MCF 10A (cell line): Measurements from ENCODE around the gene NRG3. TPM values are rescaled to one million over a fixed set of nuclear protein-coding genes. Genes with fewer than 3 reads are reported as not detected.

Experiments used
- BruUV-seq: library from RNA; stranded (reverse); fragments of 400-500 nt; replicated peaks from 2 replicates; lab custom pipeline; 2021; lab: Mats Ljungman, UMichigan
- CTCF ChIA-PET: fragments of 300-600 bp; sonication (Branson Sonifier 250); formaldehyde crosslinking; extraction: SDS; loops from one replicate; lab custom pipeline; 2021; ENCODE audit warnings: antibody characterized with exemption, inconsistent platforms; lab: Yijun Ruan, JAX
- POLR2A ChIA-PET: fragments of 300-600, 350-650 bp; sonication (Branson Sonifier 250); formaldehyde crosslinking; extraction: SDS; loops from one replicate; lab custom pipeline; 2020; ENCODE audit warnings: antibody characterized with exemption, inconsistent platforms; lab: Yijun Ruan, JAX
- DNase-seq: peaks from one replicate; pipeline ENCODE4 v3.0.0-alpha.2; 2018; ENCODE audit not compliant: unreplicated experiment
- H3K27ac Mint-ChIP-seq: one replicate; pipeline ENCODE4 v1.8.0; 2022; ENCODE audit warnings: mild to moderate bottlenecking, low read depth, mixed read lengths; ENCODE audit not compliant: unreplicated experiment
- H3K27me3 Mint-ChIP-seq: one replicate; pipeline ENCODE4 v1.8.0; 2022; ENCODE audit warnings: mixed read lengths; ENCODE audit not compliant: insufficient read depth, unreplicated experiment
- H3K36me3 Mint-ChIP-seq: one replicate; pipeline ENCODE4 v1.8.0; 2022; ENCODE audit warnings: mild to moderate bottlenecking, moderate library complexity, mixed read lengths; ENCODE audit not compliant: insufficient read depth, unreplicated experiment
- H3K4me1 Mint-ChIP-seq: one replicate; pipeline ENCODE4 v1.8.0; 2022; ENCODE audit warnings: mixed read lengths; ENCODE audit not compliant: insufficient read depth, unreplicated experiment
- H3K4me3 Mint-ChIP-seq: one replicate; pipeline ENCODE4 v1.8.0; 2022; ENCODE audit warnings: mild to moderate bottlenecking, moderate library complexity, mixed read lengths; ENCODE audit not compliant: unreplicated experiment
- H3K9me3 Mint-ChIP-seq: one replicate; pipeline ENCODE4 v1.8.0; 2022; ENCODE audit warnings: mixed read lengths; ENCODE audit not compliant: unreplicated experiment
- intact Hi-C: fragments of 100-400 bp; cut with micrococcal nuclease; formaldehyde crosslinking; loops from 2 replicates; pipeline ENCODE4 v1.14.1; 2022
- total RNA-seq: library from RNA; stranded (reverse); gene quantifications from 2 replicates; pipeline ENCODE4 v1.2.3, GENCODE V29; 2022
- TF ChIP-seq, protein P1 (sequence below): fragments of 200-600 bp; IDR thresholded peaks from one replicate; pipeline ENCODE4 v1.8.0; 2022; ENCODE audit warnings: antibody characterized with exemption, mild to moderate bottlenecking; ENCODE audit not compliant: unreplicated experiment

The NRG3 gene
- total RNA-seq, 1 experiment from 2014 or later: not detected

- intact Hi-C loops: no loop called here
- ChIA-PET POLR2A (no interaction called here), CTCF (interaction anchor here (0.5 to 0.7 kb wide), 3 partner anchors 67 to 908 kb away, joined by 3 to 4 read pairs (median 4); no protein-coding TSS in a partner anchor)
- Mint-ChIP-seq H3K36me3 (no peaks in the 10 kb centered on the region), H3K4me3 (no peak overlapping the region), H3K9me3 (no peaks in the 10 kb centered on the region), H3K27me3 (no peaks in the 10 kb centered on the region), H3K4me1 (peaks cover 6% of the 10 kb centered on the region), H3K27ac (no peak overlapping the region)
- BruUV-seq: no TSS peak
- no peak for DNase-seq
- TF ChIP-seq, protein P1, sequence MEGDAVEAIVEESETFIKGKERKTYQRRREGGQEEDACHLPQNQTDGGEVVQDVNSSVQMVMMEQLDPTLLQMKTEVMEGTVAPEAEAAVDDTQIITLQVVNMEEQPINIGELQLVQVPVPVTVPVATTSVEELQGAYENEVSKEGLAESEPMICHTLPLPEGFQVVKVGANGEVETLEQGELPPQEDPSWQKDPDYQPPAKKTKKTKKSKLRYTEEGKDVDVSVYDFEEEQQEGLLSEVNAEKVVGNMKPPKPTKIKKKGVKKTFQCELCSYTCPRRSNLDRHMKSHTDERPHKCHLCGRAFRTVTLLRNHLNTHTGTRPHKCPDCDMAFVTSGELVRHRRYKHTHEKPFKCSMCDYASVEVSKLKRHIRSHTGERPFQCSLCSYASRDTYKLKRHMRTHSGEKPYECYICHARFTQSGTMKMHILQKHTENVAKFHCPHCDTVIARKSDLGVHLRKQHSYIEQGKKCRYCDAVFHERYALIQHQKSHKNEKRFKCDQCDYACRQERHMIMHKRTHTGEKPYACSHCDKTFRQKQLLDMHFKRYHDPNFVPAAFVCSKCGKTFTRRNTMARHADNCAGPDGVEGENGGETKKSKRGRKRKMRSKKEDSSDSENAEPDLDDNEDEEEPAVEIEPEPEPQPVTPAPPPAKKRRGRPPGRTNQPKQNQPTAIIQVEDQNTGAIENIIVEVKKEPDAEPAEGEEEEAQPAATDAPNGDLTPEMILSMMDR: no peak
These were observed 1086.9 kb downstream of the NRG3 start for GRCh38 chr10:82961864-82962263.

- CTCF ChIA-PET: interaction anchor here (0.6 to 0.9 kb wide), 3 partner anchors 121 to 1290 kb away, joined by 3 read pairs; no protein-coding TSS in a partner anchor
- H3K36me3 Mint-ChIP-seq: no peaks in the 10 kb centered on the region
- TF ChIP-seq, protein P1: no peak
- H3K27ac Mint-ChIP-seq: no peak overlapping the region
- no peaks in the 10 kb centered on the region for H3K27me3 Mint-ChIP-seq
- H3K9me3 Mint-ChIP-seq: no peaks in the 10 kb centered on the region
- DNase-seq: no peak
- no peak overlapping the region for H3K4me3 Mint-ChIP-seq
- POLR2A ChIA-PET: no interaction called here
- H3K4me1 Mint-ChIP-seq: no peaks in the 10 kb centered on the region
- intact Hi-C loops: loop anchor here (5.0 kb wide), 2 partner anchors 154 to 814 kb away; no protein-coding TSS in a partner anchor
- no TSS peak for BruUV-seq
These were observed 1091.1 kb downstream of the NRG3 start for GRCh38 chr10:82966130-82966529.

DNA sequence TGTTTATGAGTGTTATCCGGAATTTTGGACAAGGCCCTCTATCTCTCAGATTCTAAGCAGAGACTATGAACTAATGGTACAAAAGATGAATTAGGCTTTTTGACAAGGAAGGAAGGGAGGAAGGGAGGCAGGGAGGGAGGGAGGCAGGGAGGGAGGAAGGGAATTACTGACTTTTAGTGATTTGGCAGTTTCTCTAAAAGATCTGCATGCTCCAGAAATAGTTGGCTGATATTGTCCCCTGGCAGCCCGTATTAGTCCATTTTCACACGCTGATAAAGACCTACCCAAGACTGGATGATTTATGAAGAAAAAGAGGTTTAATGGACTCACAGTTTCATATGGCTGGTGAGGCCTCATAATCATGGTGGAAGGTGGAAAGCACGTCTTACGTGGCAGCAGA, 1093.5 kb downstream of the NRG3 start:
- BruUV-seq: no TSS peak
- Mint-ChIP-seq H3K27me3 (no peaks in the 10 kb centered on the region), H3K27ac (no peak overlapping the region), H3K9me3 (no peaks in the 10 kb centered on the region), H3K4me1 (no peaks in the 10 kb centered on the region), H3K36me3 (no peaks in the 10 kb centered on the region), H3K4me3 (no peak overlapping the region)
- CTCF ChIA-PET: interaction anchor here (0.7 to 3.5 kb wide), 12 partner anchors 12 to 903 kb away, joined by 3 to 47 read pairs (median 4); no protein-coding TSS in a partner anchor
- intact Hi-C loops: loop anchor here (5.0 kb wide), 2 partner anchors 156 to 816 kb away; no protein-coding TSS in a partner anchor
- DNase-seq: no peak
- POLR2A ChIA-PET: no interaction called here
- TF ChIP-seq, protein P1: no peak

DNA sequence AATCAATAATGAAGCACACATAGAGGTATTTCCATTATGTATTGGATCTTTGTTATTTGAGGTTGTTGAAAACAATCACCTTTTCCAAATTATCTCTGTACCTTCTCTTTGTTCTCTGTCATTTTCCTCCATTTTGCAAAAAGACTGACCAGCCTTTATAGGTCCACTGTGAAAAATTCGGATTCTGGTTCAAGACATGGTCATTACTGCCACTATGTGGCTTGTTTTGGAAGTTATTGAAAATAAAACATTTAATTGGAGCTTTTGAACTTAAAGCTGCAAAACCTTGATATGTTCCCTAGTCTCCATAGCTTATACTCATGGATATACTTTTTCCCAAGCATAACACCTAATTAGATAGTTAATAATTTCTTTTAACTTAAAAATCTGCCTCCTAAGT, 1094.4 kb downstream of the NRG3 start:
- ChIA-PET CTCF (interaction anchor here (0.6 to 3.5 kb wide), 19 partner anchors 13 to 1503 kb away, joined by 3 to 47 read pairs (median 4); no protein-coding TSS in a partner anchor), POLR2A (interaction anchor here (1.1 kb wide), 1 partner anchor 168 kb away, joined by 5 read pairs; no protein-coding TSS in a partner anchor)
- Mint-ChIP-seq H3K36me3 (no peaks in the 10 kb centered on the region), H3K9me3 (no peaks in the 10 kb centered on the region), H3K4me3 (no peak overlapping the region), H3K4me1 (no peaks in the 10 kb centered on the region), H3K27me3 (no peaks in the 10 kb centered on the region), H3K27ac (no peak overlapping the region)
- BruUV-seq: no TSS peak
- TF ChIP-seq, protein P1: peak; percentile 50
- DNase-seq: peak; percentile 24
- intact Hi-C loops: loop anchor here (1.0 to 5.0 kb wide), 4 partner anchors 157 to 902 kb away; no protein-coding TSS in a partner anchor
